Vagina (tissue), 2 donors: ENCODE results near the gene PARP9.

Experiments used
- CTCF ChIP-seq, 3 experiments: fragments of 450-650 bp in 2 of 3; fragments of 200-600 bp in 1 of 3; sonication (generic) in 1 of 3; IDR thresholded peaks; one replicate each; pipeline ENCODE4 v1.5.1; 2017 to 2019; ENCODE audit warnings: antibody characterized with exemption in 3 of 3, mild to moderate bottlenecking in 2 of 3, moderate library complexity in 2 of 3
- POLR2A ChIP-seq, 2 donors: fragments of 450-650 bp; IDR thresholded peaks; one replicate each; pipeline ENCODE4 v1.6.1; 2017; ENCODE audit warnings: antibody characterized with exemption in 2 of 2, mild to moderate bottlenecking in 2 of 2, moderate library complexity in 2 of 2

- TF ChIP-seq CTCF (IDR thresholded peaks at IDR 0.05) (no peak), POLR2A (IDR thresholded peaks at IDR 0.05) (no peak)
Measured at GRCh38 chr3:122577409-122578031, 13.4 kb upstream of the PARP9 start, which contains the start of gene PARP15.
